WERI-Rb-1 (cell line): ENCODE results near the gene TPST2.

ENCODE experiments used
- DNase-seq: peaks from one replicate; pipeline ENCODE4 v3.0.0-alpha.2; 2020
- H3K27ac ChIP-seq: fragments of 250-450 bp; sonication (Bioruptor Pico); 2 replicates; pipeline ENCODE4 v1.5.1; 2020; ENCODE audit warnings: mild to moderate bottlenecking, moderate library complexity
- H3K27me3 ChIP-seq: fragments of 250-450 bp; sonication (Bioruptor Pico); 2 replicates; pipeline ENCODE4 v1.5.1; 2021; ENCODE audit warnings: mild to moderate bottlenecking, low read depth, moderate library complexity; ENCODE audit not compliant: insufficient read depth, severe bottlenecking
- H3K36me3 ChIP-seq: fragments of 250-450 bp; sonication (Bioruptor Pico); 2 replicates; pipeline ENCODE4 v1.5.1; 2020; ENCODE audit warnings: mild to moderate bottlenecking, moderate library complexity
- H3K4me3 ChIP-seq: 2 replicates; pipeline ENCODE4 v1.5.1; 2011; ENCODE audit warnings: low read depth, mild to moderate bottlenecking, control low read depth, low read length
- H3K9me3 ChIP-seq: fragments of 250-450 bp; sonication (Bioruptor Pico); 2 replicates; pipeline ENCODE4 v1.5.1; 2021; ENCODE audit warnings: mild to moderate bottlenecking, moderate library complexity; ENCODE audit not compliant: severe bottlenecking
- TF ChIP-seq, protein P1 (sequence below): IDR thresholded peaks from 2 replicates; pipeline ENCODE4 v1.5.1; 2011; ENCODE audit warnings: low read depth, mild to moderate bottlenecking, control low read depth, inconsistent platforms, low read length

Gene TPST2

GRCh38 chr22:26483043-26483438 lies 106.9 kb downstream of the TPST2 start:
- H3K4me3 ChIP-seq, result peak overlapping the region; percentile 61
- DNase-seq, result no peak
- H3K36me3 ChIP-seq, result peaks cover 17% of the 10 kb centered on the region

DNA sequence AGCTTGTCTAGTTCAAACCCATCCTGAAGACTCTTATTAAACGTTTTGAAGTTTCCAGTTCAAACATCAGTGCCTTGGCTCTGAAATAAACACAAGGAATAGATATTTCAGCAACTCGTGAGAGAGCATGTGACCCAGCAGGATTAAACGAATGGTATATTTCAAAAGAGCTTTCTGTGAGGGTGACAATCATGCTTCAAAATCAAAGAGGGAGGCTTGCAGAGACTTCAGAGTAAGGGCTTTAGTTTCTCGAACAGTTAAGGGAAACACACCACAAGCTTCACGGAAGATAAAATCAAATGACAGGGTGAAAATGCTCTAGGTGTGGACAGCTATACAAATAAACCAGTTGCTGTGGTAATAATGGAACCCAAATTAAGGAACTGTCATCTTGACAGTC lies 107.8 kb downstream of the TPST2 start:
- no peak overlapping the region for H3K4me3 ChIP-seq
- H3K36me3 ChIP-seq, result peaks cover 8% of the 10 kb centered on the region
- no peaks in the 10 kb centered on the region for H3K27me3 ChIP-seq
- no peak overlapping the region for H3K27ac ChIP-seq
- H3K9me3 ChIP-seq, result peaks cover 3% of the 10 kb centered on the region
- no peak for DNase-seq
- TF ChIP-seq, protein P1, sequence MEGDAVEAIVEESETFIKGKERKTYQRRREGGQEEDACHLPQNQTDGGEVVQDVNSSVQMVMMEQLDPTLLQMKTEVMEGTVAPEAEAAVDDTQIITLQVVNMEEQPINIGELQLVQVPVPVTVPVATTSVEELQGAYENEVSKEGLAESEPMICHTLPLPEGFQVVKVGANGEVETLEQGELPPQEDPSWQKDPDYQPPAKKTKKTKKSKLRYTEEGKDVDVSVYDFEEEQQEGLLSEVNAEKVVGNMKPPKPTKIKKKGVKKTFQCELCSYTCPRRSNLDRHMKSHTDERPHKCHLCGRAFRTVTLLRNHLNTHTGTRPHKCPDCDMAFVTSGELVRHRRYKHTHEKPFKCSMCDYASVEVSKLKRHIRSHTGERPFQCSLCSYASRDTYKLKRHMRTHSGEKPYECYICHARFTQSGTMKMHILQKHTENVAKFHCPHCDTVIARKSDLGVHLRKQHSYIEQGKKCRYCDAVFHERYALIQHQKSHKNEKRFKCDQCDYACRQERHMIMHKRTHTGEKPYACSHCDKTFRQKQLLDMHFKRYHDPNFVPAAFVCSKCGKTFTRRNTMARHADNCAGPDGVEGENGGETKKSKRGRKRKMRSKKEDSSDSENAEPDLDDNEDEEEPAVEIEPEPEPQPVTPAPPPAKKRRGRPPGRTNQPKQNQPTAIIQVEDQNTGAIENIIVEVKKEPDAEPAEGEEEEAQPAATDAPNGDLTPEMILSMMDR, result no peak

More at GRCh38 chr22:26483043-26483438, 106.9 kb downstream of the TPST2 start:
- H3K27me3 ChIP-seq, result no peaks in the 10 kb centered on the region
- peaks cover 3% of the 10 kb centered on the region for H3K9me3 ChIP-seq
- TF ChIP-seq, protein P1, result no peak
- peak overlapping the region; percentile 86 for H3K27ac ChIP-seq

DNA sequence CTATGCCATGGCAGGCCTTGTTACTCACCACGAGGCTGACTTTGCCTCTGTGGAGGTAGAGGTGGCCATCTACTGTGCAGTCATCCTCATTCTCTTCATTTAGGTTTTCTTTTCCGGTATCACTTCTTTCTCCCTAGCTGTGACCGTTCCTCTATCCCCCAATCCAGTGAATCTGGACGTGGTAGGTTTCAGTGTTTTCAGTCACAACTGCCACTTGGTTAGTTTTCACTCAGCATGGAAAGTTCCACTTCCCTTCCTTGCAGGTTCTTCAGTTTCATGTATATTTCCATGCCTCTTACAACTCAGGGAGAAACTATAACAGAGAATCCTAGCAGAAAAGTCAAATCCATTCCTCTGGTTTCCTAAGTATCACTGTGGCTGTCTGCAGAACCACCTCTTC lies 108.2 kb downstream of the TPST2 start:
- Histone ChIP-seq H3K36me3 (peaks cover 9% of the 10 kb centered on the region), H3K4me3 (no peak overlapping the region), H3K27me3 (no peaks in the 10 kb centered on the region), H3K27ac (no peak overlapping the region), H3K9me3 (peaks cover 3% of the 10 kb centered on the region)
- no peak for DNase-seq
- TF ChIP-seq, protein P1, result no peak

DNA sequence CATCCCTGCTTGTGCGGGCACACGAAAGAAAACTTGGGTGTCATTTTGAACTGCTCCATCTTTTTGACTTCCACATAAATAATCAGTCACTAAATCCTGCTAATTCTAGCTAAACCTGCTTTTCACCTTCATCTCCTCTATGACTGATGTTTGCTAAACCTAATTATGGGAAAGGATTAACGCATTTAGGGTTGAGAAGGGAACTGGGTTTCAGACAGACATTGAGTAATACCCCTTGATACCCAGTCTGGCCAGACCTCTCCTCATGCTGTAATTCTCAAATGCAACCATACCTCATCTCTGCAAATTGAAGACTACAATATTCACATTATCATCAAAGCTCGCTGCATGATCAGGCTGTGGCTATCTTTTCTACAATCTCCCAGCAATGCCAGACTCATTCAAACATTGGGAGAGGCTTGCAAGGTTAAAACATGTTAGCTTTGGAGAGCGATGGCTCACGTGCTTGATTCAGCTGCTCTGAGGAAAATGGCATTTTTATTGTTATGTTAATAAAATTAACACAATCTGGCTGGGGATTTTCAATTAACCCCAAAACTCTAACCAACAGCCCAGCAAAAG lies 108.7 kb downstream of the TPST2 start:
- Histone ChIP-seq H3K27me3 (no peaks in the 10 kb centered on the region), H3K4me3 (no peak overlapping the region), H3K9me3 (peaks cover 3% of the 10 kb centered on the region), H3K36me3 (peaks cover 12% of the 10 kb centered on the region), H3K27ac (no peak overlapping the region; the same call in 1 of the 2 replicates)
- TF ChIP-seq, protein P1, result no peak
- DNase-seq, result no peak

- Histone ChIP-seq H3K27ac (peak overlapping the region; percentile 18; the same call in 1 of the 2 replicates), H3K9me3 (peaks cover 3% of the 10 kb centered on the region), H3K27me3 (no peaks in the 10 kb centered on the region), H3K36me3 (peaks cover 17% of the 10 kb centered on the region), H3K4me3 (no peak overlapping the region)
- TF ChIP-seq, protein P1, result no peak
- no peak for DNase-seq
These were observed 109.4 kb downstream of the TPST2 start for GRCh38 chr22:26480611-26480932.
